ENCODE results near the gene AMELX.

DNA sequence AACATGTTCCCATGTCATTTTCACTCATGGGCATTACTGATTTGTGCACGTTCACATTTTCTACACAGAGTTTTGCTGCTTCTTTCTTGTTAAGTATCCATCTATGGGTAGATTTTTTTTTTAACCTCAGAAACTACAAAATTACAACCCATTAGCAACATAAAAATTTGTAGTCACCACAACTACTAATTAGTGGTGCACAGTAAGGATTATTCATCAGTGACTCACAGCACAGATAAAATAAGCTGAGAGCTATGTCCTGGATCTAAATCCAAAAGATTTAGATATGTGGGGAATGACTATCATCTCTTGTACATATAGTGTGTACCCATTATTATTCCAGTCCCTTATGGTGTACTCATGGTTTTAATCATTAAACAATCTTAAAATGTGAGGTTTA lies 19.7 kb upstream of the AMELX start:
- TF ChIP-seq, protein P1, sequence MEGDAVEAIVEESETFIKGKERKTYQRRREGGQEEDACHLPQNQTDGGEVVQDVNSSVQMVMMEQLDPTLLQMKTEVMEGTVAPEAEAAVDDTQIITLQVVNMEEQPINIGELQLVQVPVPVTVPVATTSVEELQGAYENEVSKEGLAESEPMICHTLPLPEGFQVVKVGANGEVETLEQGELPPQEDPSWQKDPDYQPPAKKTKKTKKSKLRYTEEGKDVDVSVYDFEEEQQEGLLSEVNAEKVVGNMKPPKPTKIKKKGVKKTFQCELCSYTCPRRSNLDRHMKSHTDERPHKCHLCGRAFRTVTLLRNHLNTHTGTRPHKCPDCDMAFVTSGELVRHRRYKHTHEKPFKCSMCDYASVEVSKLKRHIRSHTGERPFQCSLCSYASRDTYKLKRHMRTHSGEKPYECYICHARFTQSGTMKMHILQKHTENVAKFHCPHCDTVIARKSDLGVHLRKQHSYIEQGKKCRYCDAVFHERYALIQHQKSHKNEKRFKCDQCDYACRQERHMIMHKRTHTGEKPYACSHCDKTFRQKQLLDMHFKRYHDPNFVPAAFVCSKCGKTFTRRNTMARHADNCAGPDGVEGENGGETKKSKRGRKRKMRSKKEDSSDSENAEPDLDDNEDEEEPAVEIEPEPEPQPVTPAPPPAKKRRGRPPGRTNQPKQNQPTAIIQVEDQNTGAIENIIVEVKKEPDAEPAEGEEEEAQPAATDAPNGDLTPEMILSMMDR (conservative IDR thresholded peaks at IDR 0.05 in 1 of 2, IDR thresholded peaks at IDR 0.05 in 1 of 2; ENCODE audit: low read depth in 1 of 2, low read length in 2 of 2), result no peak
- TF ChIP-seq EZH2 (IDR thresholded peaks at IDR 0.05; ENCODE audit: low read length, missing control alignments), result no peak
